ENCODE measurements around the gene AFF3.
"Not testable (repeated sequence)": the region's sequence is repeated elsewhere in the genome, so short reads cannot be mapped to it uniquely, and the experiment has no call there.

AFF3 gene

DNA sequence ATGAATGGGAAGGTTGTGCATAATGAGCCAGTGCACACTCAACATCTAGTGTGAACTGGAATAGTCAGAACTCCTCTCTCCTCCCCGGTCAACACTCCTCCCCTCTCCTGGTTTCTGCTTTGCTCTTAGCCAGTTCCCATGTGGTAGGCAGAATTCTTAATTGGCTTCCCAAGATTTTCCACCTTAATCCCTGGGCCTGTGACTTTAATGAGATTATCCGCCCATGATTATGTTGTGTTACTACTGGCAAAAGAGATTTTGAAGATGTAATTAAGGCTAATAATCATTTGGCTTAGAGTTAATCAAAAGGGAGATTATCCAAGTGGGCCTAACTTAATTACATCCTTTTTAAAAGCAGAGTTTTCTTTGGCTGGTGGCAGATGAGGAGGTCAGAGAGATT, 618.3 kb downstream of the AFF3 start:
- in situ Hi-C loops (cut with MboI; ENCODE audit: low sequenced_read_pairs), result no loop called here

DNA sequence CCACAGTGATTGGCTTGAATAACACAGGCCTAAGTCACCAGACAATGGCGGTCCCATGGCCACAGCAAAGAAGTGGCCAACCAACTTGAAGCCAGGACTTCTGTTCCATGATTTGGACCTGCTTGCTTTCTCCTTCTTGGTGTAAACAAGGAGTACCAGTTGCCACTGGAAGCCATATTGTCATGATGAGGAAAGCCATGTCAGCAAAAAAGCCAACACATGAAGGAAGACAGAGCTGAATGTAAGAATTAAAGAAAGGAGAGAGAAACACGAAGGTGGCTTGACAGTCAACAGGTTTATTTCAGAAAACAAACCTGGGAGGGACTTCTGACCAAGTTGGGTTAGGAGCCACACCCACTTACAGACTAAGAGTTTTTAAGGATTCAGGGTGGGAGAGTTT, 620.2 kb downstream of the AFF3 start:
- in situ Hi-C loops (cut with MboI; ENCODE audit: low sequenced_read_pairs), result no loop called here

DNA sequence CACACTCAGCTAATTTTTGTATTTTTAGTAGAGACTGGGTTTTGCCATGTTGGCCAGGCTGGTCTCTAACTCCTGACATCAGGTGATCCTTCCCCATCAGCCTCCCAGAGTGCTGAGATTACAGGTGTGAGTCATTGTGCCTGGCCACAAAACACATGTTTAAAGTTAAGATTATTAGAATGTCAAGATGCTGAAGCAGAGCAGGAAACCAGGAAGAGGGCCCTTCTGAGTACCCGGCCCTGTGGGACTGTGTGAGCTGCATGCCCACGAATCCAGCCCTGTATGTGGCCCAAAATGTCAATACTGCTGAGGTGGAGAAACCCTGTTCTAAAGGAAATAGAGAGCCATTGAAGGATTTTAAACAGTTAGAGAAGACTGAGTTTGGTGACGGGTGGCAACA, 621.6 kb downstream of the AFF3 start:
- in situ Hi-C loops (cut with MboI; ENCODE audit: low sequenced_read_pairs), result no loop called here

DNA sequence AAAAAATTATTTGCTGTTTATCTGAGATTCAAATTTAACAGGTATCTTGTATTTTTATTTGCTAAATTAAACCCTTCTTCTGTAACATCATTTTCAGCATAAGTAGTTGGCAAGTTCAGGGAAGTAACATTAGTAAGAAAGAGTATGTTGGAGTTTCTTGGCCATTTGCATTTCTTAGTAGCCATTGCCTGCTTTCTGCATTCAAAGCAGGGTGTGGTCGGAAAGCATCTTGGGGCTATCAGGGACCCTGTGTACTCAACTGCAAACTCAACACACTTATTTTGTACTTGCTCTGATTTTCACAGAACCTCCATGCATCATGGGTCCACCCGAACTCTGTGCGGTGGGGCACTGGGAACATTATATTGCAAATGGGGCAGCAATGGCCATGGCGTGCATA, 622.2 kb downstream of the AFF3 start:
- in situ Hi-C loops (cut with MboI; ENCODE audit: low sequenced_read_pairs), result no loop called here

DNA sequence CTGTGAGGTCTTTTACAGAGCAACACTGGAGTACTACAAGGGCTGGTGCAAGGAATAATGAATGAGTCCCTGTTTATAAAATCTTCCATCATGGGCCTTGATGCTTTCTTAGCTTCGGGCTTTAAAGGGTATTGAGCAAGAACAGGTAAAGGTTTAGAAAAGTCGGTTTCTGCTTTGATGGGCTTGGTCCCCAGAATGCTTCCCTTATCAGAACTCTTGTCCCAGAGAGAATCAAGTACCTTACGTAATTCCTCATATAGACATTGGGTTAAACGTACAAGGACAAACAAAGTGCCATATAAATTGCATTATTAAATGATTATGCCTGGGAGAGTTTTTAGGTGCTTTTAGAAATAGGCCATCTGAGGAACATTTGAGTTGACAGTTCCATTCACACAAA, 628.0 kb downstream of the AFF3 start:
- in situ Hi-C loops (cut with MboI; ENCODE audit: low sequenced_read_pairs), result no loop called here

DNA sequence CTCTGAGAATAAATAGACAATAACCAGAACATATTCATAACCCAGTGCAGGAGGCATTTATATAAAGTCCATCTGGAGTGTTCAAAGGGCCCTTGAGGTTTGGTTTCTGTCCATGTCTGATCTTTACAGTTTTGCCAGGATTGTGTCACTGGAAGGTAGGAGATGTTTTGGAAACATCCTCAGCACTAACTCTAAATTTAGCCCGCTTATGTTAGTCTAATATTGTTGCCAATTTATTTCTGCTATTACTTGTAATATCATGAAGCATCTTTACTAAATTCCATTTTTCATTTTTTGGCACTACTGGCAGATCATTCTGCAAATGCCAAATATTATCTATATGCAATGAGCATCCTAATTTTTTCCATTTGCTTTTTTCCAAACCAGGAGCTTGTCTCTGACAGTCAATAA, 630.2 kb downstream of the AFF3 start:
- in situ Hi-C loops (cut with MboI; ENCODE audit: low sequenced_read_pairs), result no loop called here

DNA sequence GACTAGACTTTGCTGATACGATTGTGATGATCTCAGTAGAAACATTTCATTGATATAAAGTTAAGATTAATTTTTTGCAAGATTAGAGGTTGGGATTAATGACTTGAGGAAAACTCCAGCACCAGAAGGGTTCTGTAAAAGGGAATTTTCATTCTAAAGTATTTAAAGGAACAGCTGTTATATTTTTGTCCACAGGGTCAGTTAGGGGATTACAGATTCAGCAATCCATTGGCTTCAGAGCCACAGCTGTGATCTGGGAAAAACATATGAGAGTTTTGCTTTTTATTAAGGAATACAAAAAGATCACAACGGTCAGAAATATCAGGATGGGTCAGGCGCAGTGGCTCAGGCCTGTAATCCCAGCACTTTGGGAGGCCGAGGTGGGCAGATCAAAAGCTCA, 633.0 kb downstream of the AFF3 start:
- in situ Hi-C loops (cut with MboI; ENCODE audit: low sequenced_read_pairs), result no loop called here

DNA sequence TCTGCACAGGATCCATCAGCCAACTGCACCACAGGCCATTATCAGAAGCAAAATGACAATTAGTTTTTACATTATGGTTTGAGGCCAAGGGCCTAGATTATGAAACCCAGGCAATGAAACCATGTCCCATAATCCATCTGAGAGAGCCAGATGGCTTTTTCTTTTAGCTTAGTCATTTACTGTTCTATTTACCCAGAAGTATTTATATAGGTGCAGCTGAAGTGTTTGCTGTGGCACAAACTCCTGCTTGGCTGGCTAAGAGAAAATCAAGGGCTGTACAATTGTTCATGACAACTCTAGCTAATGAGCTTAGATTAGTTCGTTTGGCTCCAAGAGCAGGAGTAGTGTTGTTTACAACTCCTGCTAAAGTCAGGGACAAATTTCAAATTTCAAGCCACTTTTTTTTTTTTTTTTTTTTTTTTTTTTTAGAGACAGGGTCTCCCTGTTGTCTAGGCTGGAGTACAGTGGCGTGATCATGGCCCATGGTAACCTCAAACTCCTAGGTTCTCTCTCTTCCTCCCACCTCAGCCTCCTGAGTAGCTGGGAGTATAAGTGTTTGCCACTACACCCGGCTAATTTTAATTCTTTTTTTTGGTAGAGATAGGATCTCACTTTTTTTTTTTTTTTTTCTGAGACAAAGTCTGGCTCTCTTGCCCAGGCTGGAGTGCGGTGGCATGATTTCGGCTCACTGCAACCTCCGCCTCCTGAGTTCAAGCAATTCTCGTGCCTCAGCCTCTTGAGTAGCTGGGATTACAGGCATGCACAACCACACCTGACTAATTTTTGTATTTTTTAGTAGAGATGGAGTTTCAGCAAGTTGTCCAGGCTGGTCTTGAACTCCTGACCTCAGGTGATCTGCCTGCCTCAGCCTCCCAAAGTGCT, 634.2 kb downstream of the AFF3 start:
- in situ Hi-C loops (cut with MboI; ENCODE audit: low sequenced_read_pairs), result no loop called here

DNA sequence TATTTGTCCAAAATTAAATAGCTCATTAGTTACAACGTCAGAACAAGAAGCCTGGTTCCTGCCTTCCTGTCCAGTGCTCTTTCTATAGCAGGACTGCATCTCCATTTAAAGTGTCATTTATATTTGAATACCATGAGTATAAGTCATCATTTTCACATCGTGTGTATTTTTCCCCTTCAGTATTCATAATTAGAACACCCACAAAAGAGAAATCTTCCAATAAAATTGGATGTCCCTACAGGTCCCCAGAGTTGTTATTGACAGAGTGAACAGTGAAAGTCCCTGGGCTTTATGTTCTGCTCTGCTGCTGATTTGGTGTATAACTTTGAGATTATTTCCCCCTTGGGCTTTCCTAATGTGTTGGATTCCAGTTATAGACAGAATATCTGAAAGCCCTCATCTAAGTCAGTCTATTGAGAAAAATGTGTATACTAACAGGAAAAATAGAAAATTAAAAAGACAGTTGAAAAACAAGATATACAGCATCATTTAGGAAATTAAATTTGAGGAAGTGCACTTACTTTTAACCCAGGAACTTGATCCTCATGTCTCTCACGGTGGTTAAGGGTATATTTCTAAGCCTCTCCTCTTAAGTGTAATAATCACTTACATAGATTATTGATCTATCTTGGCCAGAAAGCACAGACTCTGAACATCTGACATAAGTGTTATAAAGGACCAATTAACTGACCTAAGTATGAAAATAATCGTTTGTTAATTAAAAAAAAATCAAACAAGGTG, 637.4 kb downstream of the AFF3 start:
- in situ Hi-C loops (cut with MboI; ENCODE audit: low sequenced_read_pairs), result no loop called here

DNA sequence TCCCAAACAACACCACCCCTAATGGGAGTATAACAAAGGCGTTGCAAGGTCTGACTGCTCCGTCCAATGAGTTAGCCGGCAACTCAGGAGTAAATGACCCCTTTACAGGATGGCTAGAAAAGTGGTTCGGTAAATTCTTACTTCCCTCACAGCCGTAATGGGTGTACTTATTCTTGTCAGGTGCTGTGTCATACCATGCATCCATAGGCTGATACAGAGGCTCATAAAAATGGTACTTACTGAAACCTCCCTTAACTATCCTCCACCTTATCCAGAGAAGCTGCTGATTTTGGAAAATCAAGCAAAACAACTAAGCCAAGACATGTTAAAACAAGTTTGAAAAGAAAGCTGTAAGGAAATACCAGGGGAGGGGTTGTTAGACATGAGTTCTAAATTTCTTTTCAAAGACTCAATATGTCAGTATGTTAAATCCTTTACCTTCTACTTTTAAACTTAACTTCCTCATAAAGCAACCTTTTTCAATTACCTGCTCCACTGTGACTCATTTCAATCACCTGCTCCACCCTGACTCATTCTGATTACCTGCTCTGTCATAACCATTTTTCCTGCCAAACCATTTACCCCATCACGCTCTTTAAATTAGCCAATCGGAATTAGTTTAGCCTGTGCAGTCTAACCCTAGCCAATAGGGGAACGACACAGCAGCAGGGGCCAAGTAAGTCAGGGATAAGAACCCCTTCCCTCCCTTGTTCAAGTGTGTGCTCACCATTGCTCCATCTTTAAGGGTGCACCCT, 638.6 kb downstream of the AFF3 start:
- in situ Hi-C loops (cut with MboI; ENCODE audit: low sequenced_read_pairs), result not testable (repeated sequence)

DNA sequence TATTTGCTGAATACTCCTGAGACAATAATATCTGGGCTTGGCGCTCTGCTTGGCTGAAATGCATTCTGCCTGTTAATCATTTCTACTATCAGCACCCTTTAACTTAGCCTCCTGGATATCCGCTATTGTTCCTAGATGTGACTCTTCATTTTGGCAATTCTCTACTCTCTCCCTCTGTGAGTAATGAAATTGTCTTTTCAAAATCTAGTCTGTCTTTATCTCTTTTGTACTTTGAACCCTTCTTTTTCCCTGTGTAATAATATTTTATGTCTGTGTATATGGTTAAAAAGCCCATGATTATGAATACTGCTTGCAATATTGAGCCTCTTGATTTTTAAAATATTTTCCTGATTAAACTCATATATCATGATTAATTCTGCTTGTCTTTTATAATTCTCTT, 646.4 kb downstream of the AFF3 start:
- in situ Hi-C loops (cut with MboI; ENCODE audit: low sequenced_read_pairs), result no loop called here
